Measurements from ENCODE around the gene FETUB.
"Not testable (repeated sequence)": the region's sequence is repeated elsewhere in the genome, so short reads cannot be mapped to it uniquely, and the experiment has no call there.

FETUB gene

DNA sequence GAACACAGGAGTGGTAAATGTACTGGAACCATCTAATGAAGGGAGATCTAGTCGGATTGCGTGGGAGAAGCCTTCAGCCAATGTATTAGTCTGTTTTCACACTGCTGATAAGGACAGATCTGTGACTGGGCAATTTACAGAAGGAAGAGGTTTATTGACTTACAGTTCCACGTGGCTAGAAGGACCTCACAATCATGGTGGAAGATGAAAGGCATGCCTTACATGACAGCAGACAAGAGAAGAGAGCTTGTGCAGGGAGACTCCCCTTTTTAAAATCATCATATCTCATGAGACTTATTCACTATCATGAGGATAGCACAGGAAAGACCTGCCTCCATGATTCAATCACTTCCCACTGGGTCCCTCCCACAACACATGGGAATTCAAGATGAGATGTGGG, 42.6 kb downstream of the FETUB start:
- Histone ChIP-seq H3K27ac (ENCODE audit: low read length) (no peak overlapping the region), H3K9ac (ENCODE audit: low read depth, low read length) (no peak overlapping the region), H3K4me1 (ENCODE audit: insufficient read depth, low read length) (no peaks in the 10 kb centered on the region), H3K9me3 (ENCODE audit: insufficient read depth, low read length, severe bottlenecking) (peaks cover 4% of the 10 kb centered on the region), H2AFZ (ENCODE audit: low read depth, low read length) (no peak overlapping the region), H3K27me3 (ENCODE audit: insufficient read depth, low read length, poor library complexity) (no peaks in the 10 kb centered on the region), H4K20me1 (ENCODE audit: insufficient read depth, low read length) (no peaks in the 10 kb centered on the region), H3K79me2 (ENCODE audit: insufficient read depth, low read length) (no peaks in the 10 kb centered on the region), H3K36me3 (ENCODE audit: insufficient read depth, low read length) (no peaks in the 10 kb centered on the region), H3K4me2 (ENCODE audit: insufficient read depth, low read length) (no peak overlapping the region), H3K4me3 (ENCODE audit: low read depth in 1 of 2, low read length in 2 of 2) (no peak overlapping the region)
- TF ChIP-seq EZH2 (IDR thresholded peaks at IDR 0.05; ENCODE audit: borderline replicate concordance, low read depth, low read length, severe bottlenecking) (no peak), CTCF (IDR thresholded peaks at IDR 0.05; ENCODE audit: borderline replicate concordance, extremely low read depth, low read length, poor library complexity, severe bottlenecking) (no peak)
- ATAC-seq (ENCODE audit: insufficient read depth, low read depth) = no peak
- DNase-seq = no peak

GRCh38 chr3:186683979-186684378, 43.8 kb downstream of the FETUB start:
- DNase-seq = no peak
- H3K9me3 ChIP-seq (ENCODE audit: insufficient read depth, low read length, severe bottlenecking) = peaks cover 4% of the 10 kb centered on the region
- no peaks in the 10 kb centered on the region for H3K79me2 ChIP-seq (ENCODE audit: insufficient read depth, low read length)
- H3K36me3 ChIP-seq (ENCODE audit: insufficient read depth, low read length) = no peaks in the 10 kb centered on the region
- H3K9ac ChIP-seq (ENCODE audit: low read depth, low read length) = no peak overlapping the region
- H2AFZ ChIP-seq (ENCODE audit: low read depth, low read length) = no peak overlapping the region
- no peak overlapping the region for H3K27ac ChIP-seq (ENCODE audit: low read length)
- no peaks in the 10 kb centered on the region for H3K27me3 ChIP-seq (ENCODE audit: insufficient read depth, low read length, poor library complexity)
- H4K20me1 ChIP-seq (ENCODE audit: insufficient read depth, low read length) = no peaks in the 10 kb centered on the region
- no peak for TF ChIP-seq EZH2 (IDR thresholded peaks at IDR 0.05; ENCODE audit: borderline replicate concordance, low read depth, low read length, severe bottlenecking)
- no peak for TF ChIP-seq CTCF (IDR thresholded peaks at IDR 0.05; ENCODE audit: borderline replicate concordance, extremely low read depth, low read length, poor library complexity, severe bottlenecking)
- ATAC-seq (ENCODE audit: insufficient read depth, low read depth) = no peak
- no peak overlapping the region for H3K4me2 ChIP-seq (ENCODE audit: insufficient read depth, low read length)
- no peak overlapping the region for H3K4me3 ChIP-seq (ENCODE audit: low read depth in 1 of 2, low read length in 2 of 2)
- no peaks in the 10 kb centered on the region for H3K4me1 ChIP-seq (ENCODE audit: insufficient read depth, low read length)

DNA sequence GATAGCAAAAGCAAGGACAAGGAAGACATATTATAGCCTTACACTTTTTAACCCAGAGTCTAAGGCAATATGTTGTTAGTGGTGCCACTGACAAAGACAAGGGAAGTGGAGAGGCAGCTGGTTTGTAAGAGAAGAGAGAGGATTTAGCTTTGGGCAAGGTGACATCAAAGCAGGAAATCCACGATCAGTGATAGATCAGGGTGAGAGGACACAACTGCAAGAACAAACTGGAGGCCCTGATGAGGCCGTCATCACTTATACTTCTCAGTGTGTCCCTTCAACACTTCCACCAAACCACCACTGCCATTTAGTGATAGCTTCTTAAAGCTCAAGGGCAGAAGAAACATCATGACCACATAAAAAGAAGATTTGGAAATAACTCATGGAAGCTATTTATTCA, 46.3 kb downstream of the FETUB start:
- H3K36me3 ChIP-seq (ENCODE audit: insufficient read depth, low read length); H3K79me2 ChIP-seq (ENCODE audit: insufficient read depth, low read length); DNase-seq; H3K4me2 ChIP-seq (ENCODE audit: insufficient read depth, low read length); H3K9ac ChIP-seq (ENCODE audit: low read depth, low read length); H4K20me1 ChIP-seq (ENCODE audit: insufficient read depth, low read length); ATAC-seq (ENCODE audit: insufficient read depth, low read depth); H3K4me1 ChIP-seq (ENCODE audit: insufficient read depth, low read length); H3K4me3 ChIP-seq (ENCODE audit: low read depth in 1 of 2, low read length in 2 of 2); H2AFZ ChIP-seq (ENCODE audit: low read depth, low read length); H3K27me3 ChIP-seq (ENCODE audit: insufficient read depth, low read length, poor library complexity); H3K9me3 ChIP-seq (ENCODE audit: insufficient read depth, low read length, severe bottlenecking); H3K27ac ChIP-seq (ENCODE audit: low read length): not testable (repeated sequence)

- H3K9ac ChIP-seq (ENCODE audit: low read depth, low read length) = no peak overlapping the region
- DNase-seq = no peak
- H3K36me3 ChIP-seq (ENCODE audit: insufficient read depth, low read length) = no peaks in the 10 kb centered on the region
- H2AFZ ChIP-seq (ENCODE audit: low read depth, low read length) = no peak overlapping the region
- no peak overlapping the region for H3K4me2 ChIP-seq (ENCODE audit: insufficient read depth, low read length)
- no peaks in the 10 kb centered on the region for H3K79me2 ChIP-seq (ENCODE audit: insufficient read depth, low read length)
- ATAC-seq (ENCODE audit: insufficient read depth, low read depth) = no peak
- peaks cover 3% of the 10 kb centered on the region for H3K27me3 ChIP-seq (ENCODE audit: insufficient read depth, low read length, poor library complexity)
- no peaks in the 10 kb centered on the region for H3K4me1 ChIP-seq (ENCODE audit: insufficient read depth, low read length)
- no peaks in the 10 kb centered on the region for H4K20me1 ChIP-seq (ENCODE audit: insufficient read depth, low read length)
- H3K4me3 ChIP-seq (ENCODE audit: low read depth in 1 of 2, low read length in 2 of 2) = no peak overlapping the region
- H3K27ac ChIP-seq (ENCODE audit: low read length) = no peak overlapping the region
- TF ChIP-seq EZH2 (IDR thresholded peaks at IDR 0.05; ENCODE audit: borderline replicate concordance, low read depth, low read length, severe bottlenecking) = no peak
- no peak for TF ChIP-seq CTCF (IDR thresholded peaks at IDR 0.05; ENCODE audit: borderline replicate concordance, extremely low read depth, low read length, poor library complexity, severe bottlenecking)
- peaks cover 4% of the 10 kb centered on the region for H3K9me3 ChIP-seq (ENCODE audit: insufficient read depth, low read length, severe bottlenecking)
These were observed 47.0 kb downstream of the FETUB start for GRCh38 chr3:186687120-186687651.

DNA sequence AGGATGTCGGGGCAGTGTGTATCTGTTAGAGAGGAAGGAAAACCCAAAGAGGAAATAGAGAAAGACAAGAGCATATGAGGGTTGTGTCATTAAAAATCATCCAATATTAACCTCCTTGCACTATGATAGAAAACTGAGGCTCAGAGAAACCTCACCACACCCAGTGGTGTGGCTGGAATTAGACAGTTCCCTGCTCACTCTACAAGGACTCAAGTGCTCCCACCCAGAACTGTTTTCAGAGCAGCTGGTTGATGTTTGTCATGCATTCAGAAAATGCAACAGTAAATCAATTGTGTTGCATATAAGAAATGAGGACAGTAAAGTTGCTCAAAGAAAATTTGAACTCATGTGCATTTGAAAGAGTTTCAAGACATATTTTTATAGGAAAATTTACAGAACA, 50.1 kb downstream of the FETUB start:
- H3K4me3 ChIP-seq (ENCODE audit: low read depth in 1 of 2, low read length in 2 of 2); H3K9ac ChIP-seq (ENCODE audit: low read depth, low read length); H3K36me3 ChIP-seq (ENCODE audit: insufficient read depth, low read length); H3K4me1 ChIP-seq (ENCODE audit: insufficient read depth, low read length); H3K27me3 ChIP-seq (ENCODE audit: insufficient read depth, low read length, poor library complexity); DNase-seq; H3K4me2 ChIP-seq (ENCODE audit: insufficient read depth, low read length); H2AFZ ChIP-seq (ENCODE audit: low read depth, low read length); H3K9me3 ChIP-seq (ENCODE audit: insufficient read depth, low read length, severe bottlenecking); H3K79me2 ChIP-seq (ENCODE audit: insufficient read depth, low read length); ATAC-seq (ENCODE audit: insufficient read depth, low read depth); H4K20me1 ChIP-seq (ENCODE audit: insufficient read depth, low read length); H3K27ac ChIP-seq (ENCODE audit: low read length): not testable (repeated sequence)

All from DND-41 (cell line).